ENCODE measurements around the gene FBN1.

Gene FBN1

GRCh38 chr15:48582452-48583247 lies 62.9 kb downstream of the FBN1 start:
- DNase-seq (ENCODE audit: low read depth in 1 of 2, low spot score in 1 of 2) = no peak

GRCh38 chr15:48581219-48581618 lies 64.3 kb downstream of the FBN1 start:
- DNase-seq (ENCODE audit: low read depth in 1 of 2, low spot score in 1 of 2) = no peak

- no peak for DNase-seq (ENCODE audit: low read depth in 1 of 2, low spot score in 1 of 2)
Observed at GRCh38 chr15:48580736-48581135, 64.8 kb downstream of the FBN1 start.

GRCh38 chr15:48579945-48580671 lies 65.4 kb downstream of the FBN1 start:
- no peak for DNase-seq (ENCODE audit: low read depth in 1 of 2, low spot score in 1 of 2)

- DNase-seq (ENCODE audit: low read depth in 1 of 2, low spot score in 1 of 2) = no peak
Observed at GRCh38 chr15:48578965-48579364, 66.5 kb downstream of the FBN1 start.

GRCh38 chr15:48577469-48577868 lies 68.0 kb downstream of the FBN1 start:
- no peak for DNase-seq (ENCODE audit: low read depth in 1 of 2, low spot score in 1 of 2)

- DNase-seq (ENCODE audit: low read depth in 1 of 2, low spot score in 1 of 2) = no peak
Observed at GRCh38 chr15:48574187-48574586, 71.3 kb downstream of the FBN1 start.

GRCh38 chr15:48573780-48574179 lies 71.7 kb downstream of the FBN1 start:
- DNase-seq (ENCODE audit: low read depth in 1 of 2, low spot score in 1 of 2) = no peak

- no peak for DNase-seq (ENCODE audit: low read depth in 1 of 2, low spot score in 1 of 2)
Observed at GRCh38 chr15:48572823-48573222, 72.7 kb downstream of the FBN1 start.

GRCh38 chr15:48571510-48571909 lies 74.0 kb downstream of the FBN1 start:
- DNase-seq (ENCODE audit: low read depth in 1 of 2, low spot score in 1 of 2) = no peak

GRCh38 chr15:48570822-48571221 lies 74.7 kb downstream of the FBN1 start:
- DNase-seq (ENCODE audit: low read depth in 1 of 2, low spot score in 1 of 2) = no peak

GRCh38 chr15:48569591-48570302 lies 75.8 kb downstream of the FBN1 start:
- DNase-seq (ENCODE audit: low read depth in 1 of 2, low spot score in 1 of 2) = no peak

GRCh38 chr15:48566668-48567067 lies 78.8 kb downstream of the FBN1 start:
- no peak for DNase-seq (ENCODE audit: low read depth in 1 of 2, low spot score in 1 of 2)

GRCh38 chr15:48565560-48566482 lies 79.7 kb downstream of the FBN1 start:
- no peak for DNase-seq (ENCODE audit: low read depth in 1 of 2, low spot score in 1 of 2)

GRCh38 chr15:48564690-48565089 lies 80.8 kb downstream of the FBN1 start:
- DNase-seq (ENCODE audit: low read depth in 1 of 2, low spot score in 1 of 2) = no peak

GRCh38 chr15:48563934-48564333 lies 81.6 kb downstream of the FBN1 start:
- no peak for DNase-seq (ENCODE audit: low read depth in 1 of 2, low spot score in 1 of 2)

GRCh38 chr15:48560321-48561051 lies 85.0 kb downstream of the FBN1 start:
- no peak for DNase-seq (ENCODE audit: low read depth in 1 of 2, low spot score in 1 of 2)

- no peak for DNase-seq (ENCODE audit: low read depth in 1 of 2, low spot score in 1 of 2)
Observed at GRCh38 chr15:48559285-48559684, 86.2 kb downstream of the FBN1 start.

- no peak for DNase-seq (ENCODE audit: low read depth in 1 of 2, low spot score in 1 of 2)
Observed at GRCh38 chr15:48558226-48558625, 87.3 kb downstream of the FBN1 start.

GRCh38 chr15:48557335-48557734 lies 88.2 kb downstream of the FBN1 start:
- no peak for DNase-seq (ENCODE audit: low read depth in 1 of 2, low spot score in 1 of 2)
